Measurements from ENCODE around the gene PSME3IP1. TPM values are rescaled to one million over a fixed set of nuclear protein-coding genes. Genes with fewer than 3 reads are reported as not detected.
A peak's percentile ranks its signal among the peaks of the same experiment; 100 is the strongest.

The PSME3IP1 gene
- total RNA-seq, 1 donor from 2014 or later, result 77.8 TPM

DNA sequence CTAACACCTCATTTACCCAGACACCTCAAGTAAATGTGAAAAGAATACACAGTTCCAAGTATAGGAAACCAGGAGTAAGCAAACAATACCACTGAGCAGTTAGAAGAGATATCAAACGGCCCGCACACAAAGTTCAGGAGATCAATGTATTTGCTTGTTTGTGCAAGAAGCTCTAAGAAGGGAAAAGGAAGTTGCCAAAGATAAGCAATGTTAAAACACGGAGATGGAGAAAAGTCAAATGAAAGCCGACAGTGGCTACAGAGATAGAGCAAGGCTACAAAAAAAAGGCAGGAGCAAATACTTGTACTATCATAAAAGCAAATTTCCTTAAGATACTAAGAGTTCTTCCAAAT lies 29.5 kb downstream of the PSME3IP1 start:
- H3K27me3 ChIP-seq, result no peaks in the 10 kb centered on the region
- no peak overlapping the region for H3K27ac ChIP-seq
- peaks cover 76% of the 10 kb centered on the region for H3K36me3 ChIP-seq
- no peaks in the 10 kb centered on the region for H3K9me3 ChIP-seq
- intact Hi-C loops (cut with DNase I), result no loop called here
- ATAC-seq (no peak), DNase-seq (no peak)
- H3K4me1 ChIP-seq, result peaks cover 7% of the 10 kb centered on the region
- TF ChIP-seq, protein P1, sequence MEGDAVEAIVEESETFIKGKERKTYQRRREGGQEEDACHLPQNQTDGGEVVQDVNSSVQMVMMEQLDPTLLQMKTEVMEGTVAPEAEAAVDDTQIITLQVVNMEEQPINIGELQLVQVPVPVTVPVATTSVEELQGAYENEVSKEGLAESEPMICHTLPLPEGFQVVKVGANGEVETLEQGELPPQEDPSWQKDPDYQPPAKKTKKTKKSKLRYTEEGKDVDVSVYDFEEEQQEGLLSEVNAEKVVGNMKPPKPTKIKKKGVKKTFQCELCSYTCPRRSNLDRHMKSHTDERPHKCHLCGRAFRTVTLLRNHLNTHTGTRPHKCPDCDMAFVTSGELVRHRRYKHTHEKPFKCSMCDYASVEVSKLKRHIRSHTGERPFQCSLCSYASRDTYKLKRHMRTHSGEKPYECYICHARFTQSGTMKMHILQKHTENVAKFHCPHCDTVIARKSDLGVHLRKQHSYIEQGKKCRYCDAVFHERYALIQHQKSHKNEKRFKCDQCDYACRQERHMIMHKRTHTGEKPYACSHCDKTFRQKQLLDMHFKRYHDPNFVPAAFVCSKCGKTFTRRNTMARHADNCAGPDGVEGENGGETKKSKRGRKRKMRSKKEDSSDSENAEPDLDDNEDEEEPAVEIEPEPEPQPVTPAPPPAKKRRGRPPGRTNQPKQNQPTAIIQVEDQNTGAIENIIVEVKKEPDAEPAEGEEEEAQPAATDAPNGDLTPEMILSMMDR (IDR thresholded peaks at IDR 0.05), result no peak
- H3K4me3 ChIP-seq, result no peak overlapping the region

DNA sequence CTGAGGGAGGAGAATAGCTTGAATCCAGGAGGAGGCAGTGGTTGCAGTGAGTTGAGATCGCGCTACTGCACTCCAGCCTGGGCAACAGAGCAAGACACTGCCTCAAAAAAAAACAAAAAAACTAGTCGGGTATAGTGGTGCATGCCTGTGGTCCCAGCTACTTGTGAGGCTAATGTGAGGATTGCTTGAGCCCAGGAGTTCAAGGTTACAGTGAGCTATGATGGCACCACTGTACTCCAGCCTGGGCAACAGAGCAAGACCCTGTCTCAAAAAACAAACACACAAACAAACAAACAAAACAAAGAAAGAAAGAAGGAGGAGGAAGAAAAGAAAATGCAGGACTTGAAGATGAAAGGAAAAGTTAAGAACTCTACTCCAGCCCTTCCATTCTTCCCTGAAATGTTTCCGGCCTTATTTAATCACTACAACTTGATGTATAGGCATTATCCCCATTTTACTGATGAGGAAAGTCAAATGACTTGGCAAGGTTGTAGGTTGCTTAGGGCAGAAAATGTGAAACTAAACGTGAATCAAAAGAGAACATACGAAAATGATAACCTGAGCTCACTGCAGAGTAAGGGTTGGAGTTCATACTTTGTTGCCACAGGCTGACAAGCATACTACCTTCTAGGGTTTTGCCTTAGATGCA lies 30.0 kb downstream of the PSME3IP1 start:
- Histone ChIP-seq H3K4me3 (no peak overlapping the region), H3K27ac (no peak overlapping the region), H3K9me3 (no peaks in the 10 kb centered on the region), H3K36me3 (peaks cover 72% of the 10 kb centered on the region), H3K27me3 (no peaks in the 10 kb centered on the region), H3K4me1 (peaks cover 7% of the 10 kb centered on the region)
- DNase-seq (no peak), ATAC-seq (no peak)
- TF ChIP-seq, protein P1 (IDR thresholded peaks at IDR 0.05), result no peak
- intact Hi-C loops (cut with DNase I), result no loop called here

DNA sequence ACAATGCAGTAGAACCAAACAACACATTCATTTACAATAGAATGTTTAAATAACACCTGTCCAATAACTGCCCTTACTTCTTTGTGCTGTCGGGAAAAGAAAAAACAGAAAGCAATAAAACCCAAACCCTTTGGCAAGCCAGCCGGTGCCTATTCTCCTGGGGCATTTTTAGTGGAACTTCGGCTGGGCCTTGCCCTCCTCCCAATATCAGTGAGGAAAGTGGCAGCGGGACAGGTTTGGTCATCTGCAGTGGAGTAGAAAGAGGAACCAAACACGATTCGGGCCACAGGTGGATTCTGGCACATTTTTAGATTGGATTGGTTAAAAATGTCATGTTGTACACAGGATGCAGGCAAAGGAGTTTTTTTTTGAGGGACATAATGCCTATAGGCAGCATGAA lies 32.0 kb downstream of the PSME3IP1 start:
- ATAC-seq (no peak), DNase-seq (no peak)
- TF ChIP-seq, protein P1 (IDR thresholded peaks at IDR 0.05), result no peak
- Histone ChIP-seq H3K27me3 (no peaks in the 10 kb centered on the region), H3K9me3 (no peaks in the 10 kb centered on the region), H3K4me3 (no peak overlapping the region), H3K36me3 (peaks cover 65% of the 10 kb centered on the region), H3K4me1 (peaks cover 16% of the 10 kb centered on the region), H3K27ac (no peak overlapping the region)
- intact Hi-C loops (cut with DNase I), result no loop called here

DNA sequence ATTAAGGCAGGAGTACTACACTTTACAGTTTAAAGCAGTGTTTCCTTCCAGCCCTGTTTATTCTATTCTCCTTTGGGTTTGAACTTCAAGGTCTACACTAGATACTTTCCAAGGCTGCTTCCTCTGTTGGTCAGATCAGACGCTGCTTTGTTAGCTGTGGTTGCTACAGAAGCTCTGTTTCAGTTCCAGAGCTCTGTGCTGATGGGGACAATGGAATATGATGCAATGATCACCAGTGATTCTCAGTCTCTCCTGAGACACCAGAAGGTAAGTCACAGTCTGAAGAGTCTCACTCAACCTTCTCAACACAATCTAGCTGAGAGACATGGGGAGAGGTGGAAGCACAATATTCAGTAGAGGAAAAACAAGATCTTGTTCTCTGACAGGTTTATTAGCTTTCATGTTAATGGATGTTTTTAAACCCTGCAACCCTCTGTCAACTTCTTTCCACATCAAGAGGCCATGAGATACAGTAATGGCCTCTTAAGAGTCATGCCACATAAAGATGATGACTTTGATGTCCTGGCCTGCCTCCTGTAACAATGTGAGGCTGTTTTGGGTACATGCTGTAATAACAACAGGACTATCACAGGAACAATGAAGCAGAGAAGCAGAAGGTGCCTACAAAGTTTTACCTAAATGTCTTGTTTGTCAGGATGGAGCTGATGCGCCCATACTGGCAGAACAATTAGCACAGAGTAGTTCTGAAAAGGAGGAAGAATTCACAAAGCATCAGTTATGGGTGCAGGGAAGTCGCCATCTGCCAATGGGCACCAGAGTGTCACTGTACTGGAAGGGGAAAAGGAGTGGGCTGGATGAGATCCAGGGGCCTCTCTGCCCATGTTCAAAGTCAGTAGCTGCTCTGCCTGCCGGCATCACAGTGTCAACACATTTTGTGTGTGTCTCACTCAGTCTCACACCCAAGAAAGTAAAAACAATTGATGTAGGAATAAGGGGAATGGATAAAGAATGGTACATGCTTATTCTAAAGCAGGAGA lies 33.4 kb downstream of the PSME3IP1 start:
- no peak for ATAC-seq
- Histone ChIP-seq H3K27ac (peak overlapping the region; percentile 24), H3K27me3 (no peaks in the 10 kb centered on the region), H3K4me1 (peaks cover 31% of the 10 kb centered on the region), H3K36me3 (peaks cover 52% of the 10 kb centered on the region), H3K4me3 (no peak overlapping the region), H3K9me3 (no peaks in the 10 kb centered on the region)
- no peak for DNase-seq
- TF ChIP-seq, protein P1 (IDR thresholded peaks at IDR 0.05), result no peak
- intact Hi-C loops (cut with DNase I), result no loop called here

DNA sequence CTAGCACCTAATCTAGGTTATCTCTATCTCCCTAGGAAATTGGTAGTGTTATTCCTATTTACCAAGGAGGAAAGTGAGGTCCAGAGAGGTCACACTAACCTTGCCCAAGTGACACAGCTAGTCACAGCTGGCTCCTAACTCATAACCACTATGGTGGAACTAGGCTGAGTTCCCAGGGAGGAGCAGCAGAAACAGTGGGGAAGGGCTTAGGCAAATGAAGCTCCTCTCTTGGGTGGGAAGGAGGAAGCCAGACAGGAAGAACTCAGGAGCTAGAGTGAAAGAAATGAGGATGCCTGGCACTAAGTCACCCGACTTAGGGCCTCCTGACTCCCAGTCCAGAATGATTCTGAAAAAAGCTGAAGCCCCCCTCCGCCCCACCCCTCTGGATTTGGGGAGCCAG lies 34.5 kb downstream of the PSME3IP1 start:
- H3K4me1 ChIP-seq, result peaks cover 41% of the 10 kb centered on the region
- H3K4me3 ChIP-seq, result no peak overlapping the region
- ATAC-seq (no peak), DNase-seq (no peak)
- TF ChIP-seq, protein P1 (IDR thresholded peaks at IDR 0.05), result no peak
- intact Hi-C loops (cut with DNase I), result no loop called here
- no peak overlapping the region for H3K27ac ChIP-seq
- H3K36me3 ChIP-seq, result peaks cover 43% of the 10 kb centered on the region
- no peaks in the 10 kb centered on the region for H3K9me3 ChIP-seq
- no peaks in the 10 kb centered on the region for H3K27me3 ChIP-seq

All from upper lobe of right lung (tissue), 1 donor.